OCI-LY7 (cell line): ENCODE results near the gene TPCN2. TPM values are rescaled to one million over a fixed set of nuclear protein-coding genes. Genes with fewer than 3 reads are reported as not detected.

Source experiments
- BruUV-seq: library from RNA; stranded (reverse); fragments of 400-500 nt; replicated peaks from 2 replicates; lab custom pipeline; 2021; lab: Mats Ljungman, UMichigan
- CTCF ChIA-PET: fragments of 300-600 bp; sonication (Branson Sonifier 250); formaldehyde crosslinking; loops from one replicate; lab custom pipeline; 2022; ENCODE audit warnings: antibody characterized with exemption; ENCODE audit not compliant: unreplicated experiment; lab: Charles Lee
- POLR2A ChIA-PET: fragments of 300-600 bp; sonication (Branson Sonifier 250); formaldehyde crosslinking; loops from one replicate; lab custom pipeline; 2022; ENCODE audit warnings: antibody characterized with exemption; lab: Charles Lee
- DNase-seq: peaks from one replicate; pipeline ENCODE4 v3.0.0-alpha.2; 2015; ENCODE audit warnings: low spot score
- H2AFZ ChIP-seq: fragments of 200-600 bp; sonication (generic), shearing (Covaris generic); 2 replicates; pipeline ENCODE4 v1.6.1; 2014; ENCODE audit warnings: mild to moderate bottlenecking, antibody characterized with exemption, low read length, moderate library complexity
- H3K27ac ChIP-seq: fragments of 200-600 bp; sonication (generic); 2 replicates; pipeline ENCODE4 v1.5.1; 2014; ENCODE audit warnings: mixed run types, low read depth, mild to moderate bottlenecking, moderate library complexity, low read length, inconsistent platforms; ENCODE audit not compliant: poor library complexity, severe bottlenecking
- H3K36me3 ChIP-seq: fragments of 200-600 bp; sonication (generic); 2 replicates; pipeline ENCODE4 v1.6.1; 2014; ENCODE audit warnings: mild to moderate bottlenecking, antibody characterized with exemption, low read length, moderate library complexity, mixed read lengths; ENCODE audit not compliant: insufficient read depth
- H3K4me1 ChIP-seq: fragments of 200-600 bp; sonication (generic); 2 replicates; pipeline ENCODE4 v1.5.1; 2014; ENCODE audit warnings: mild to moderate bottlenecking, low read length; ENCODE audit not compliant: insufficient read depth, poor library complexity, severe bottlenecking
- H3K4me2 ChIP-seq: fragments of 200-600 bp; sonication (generic); 2 replicates; pipeline ENCODE4 v1.6.1; 2014; ENCODE audit warnings: mild to moderate bottlenecking, low read length
- H3K4me3 ChIP-seq: fragments of 200-600 bp; sonication (generic); 2 replicates; pipeline ENCODE4 v1.5.1; 2014; ENCODE audit warnings: mild to moderate bottlenecking, low read depth, low read length; ENCODE audit not compliant: poor library complexity, severe bottlenecking
- H3K79me2 ChIP-seq: fragments of 200-600 bp; sonication (generic); 2 replicates; pipeline ENCODE4 v1.6.1; 2016; ENCODE audit warnings: low read depth, mild to moderate bottlenecking, low read length, moderate library complexity, mixed read lengths; ENCODE audit not compliant: insufficient read depth
- H3K9me2 ChIP-seq: fragments of 200-600 bp; sonication (generic); 2 replicates; pipeline ENCODE4 v1.6.1; 2016; ENCODE audit warnings: mild to moderate bottlenecking, low read length, mixed read lengths; ENCODE audit not compliant: insufficient read depth
- H3K9me3 ChIP-seq: fragments of 200-600 bp; sonication (generic); 2 replicates; pipeline ENCODE4 v1.6.1; 2014; ENCODE audit warnings: mild to moderate bottlenecking, mixed run types, low read length, mixed read lengths
- H4K20me1 ChIP-seq: fragments of 200-600 bp; sonication (generic); 2 replicates; pipeline ENCODE4 v1.6.1; 2014; ENCODE audit warnings: mild to moderate bottlenecking, antibody characterized with exemption, low read length, moderate library complexity, mixed read lengths; ENCODE audit not compliant: insufficient read depth
- EZH2phosphoT487 ChIP-seq: fragments of 200-600 bp; sonication (generic); IDR thresholded peaks from 2 replicates; pipeline ENCODE4 v1.6.1; 2018; ENCODE audit warnings: low read depth, borderline replicate concordance, mild to moderate bottlenecking, mixed run types, antibody characterized with exemption, low read length, moderate library complexity, mixed read lengths
- intact Hi-C: fragments of 100-400 bp; cut with micrococcal nuclease; formaldehyde crosslinking; loops from one replicate; pipeline ENCODE4 v1.10.0; 2022; ENCODE audit not compliant: unreplicated experiment
- total RNA-seq, 2 experiments: library from RNA; depleted of rRNA in 1 of 2; stranded (reverse); fragments of >200 nt in 1 of 2; shearing (Covaris generic) in 1 of 2; gene quantifications; 2 replicates each; pipeline ENCODE4 v1.2.3, GENCODE V29; 2014 to 2022
- TF ChIP-seq, protein P1 (sequence below): fragments of 200-600 bp; sonication (generic); conservative IDR thresholded peaks from 2 replicates; pipeline ENCODE4 v1.5.1; 2014; ENCODE audit warnings: mild to moderate bottlenecking, antibody characterized with exemption, low read length, moderate library complexity, mixed read lengths

Gene TPCN2
- total RNA-seq, 2 experiments from 2014 or later, result 21.5 to 65.2 TPM

DNA sequence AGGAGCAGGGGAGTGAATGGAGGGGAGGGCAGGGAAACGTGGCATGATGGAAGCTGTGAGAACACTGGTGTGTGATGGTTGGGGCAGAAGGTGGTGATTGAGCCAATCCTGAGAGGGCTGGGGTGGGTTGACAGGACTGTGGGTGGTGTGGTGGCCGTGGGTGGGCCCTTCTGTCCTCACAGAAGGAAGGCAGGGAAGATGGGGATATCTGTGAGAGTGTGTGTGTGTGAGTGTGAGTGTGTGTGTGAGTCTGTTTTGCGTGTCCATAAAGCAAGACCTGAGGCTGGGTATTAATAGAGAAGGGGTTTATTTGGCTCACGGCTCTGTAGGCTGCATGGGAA lies 13.0 kb downstream of the TPCN2 start:
- DNase-seq, result no peak
- ChIA-PET CTCF (no interaction called here), POLR2A (no interaction called here)
- H3K4me1 ChIP-seq, result peaks cover 8% of the 10 kb centered on the region
- peaks cover 62% of the 10 kb centered on the region for H3K36me3 ChIP-seq
- no TSS peak for BruUV-seq
- H3K4me2 ChIP-seq, result no peak overlapping the region
- no peak for TF ChIP-seq EZH2phosphoT487
- TF ChIP-seq, protein P1, sequence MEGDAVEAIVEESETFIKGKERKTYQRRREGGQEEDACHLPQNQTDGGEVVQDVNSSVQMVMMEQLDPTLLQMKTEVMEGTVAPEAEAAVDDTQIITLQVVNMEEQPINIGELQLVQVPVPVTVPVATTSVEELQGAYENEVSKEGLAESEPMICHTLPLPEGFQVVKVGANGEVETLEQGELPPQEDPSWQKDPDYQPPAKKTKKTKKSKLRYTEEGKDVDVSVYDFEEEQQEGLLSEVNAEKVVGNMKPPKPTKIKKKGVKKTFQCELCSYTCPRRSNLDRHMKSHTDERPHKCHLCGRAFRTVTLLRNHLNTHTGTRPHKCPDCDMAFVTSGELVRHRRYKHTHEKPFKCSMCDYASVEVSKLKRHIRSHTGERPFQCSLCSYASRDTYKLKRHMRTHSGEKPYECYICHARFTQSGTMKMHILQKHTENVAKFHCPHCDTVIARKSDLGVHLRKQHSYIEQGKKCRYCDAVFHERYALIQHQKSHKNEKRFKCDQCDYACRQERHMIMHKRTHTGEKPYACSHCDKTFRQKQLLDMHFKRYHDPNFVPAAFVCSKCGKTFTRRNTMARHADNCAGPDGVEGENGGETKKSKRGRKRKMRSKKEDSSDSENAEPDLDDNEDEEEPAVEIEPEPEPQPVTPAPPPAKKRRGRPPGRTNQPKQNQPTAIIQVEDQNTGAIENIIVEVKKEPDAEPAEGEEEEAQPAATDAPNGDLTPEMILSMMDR, result no peak
- no peak overlapping the region for H3K4me3 ChIP-seq
- intact Hi-C loops, result no loop called here
- no peaks in the 10 kb centered on the region for H3K9me3 ChIP-seq
- no peaks in the 10 kb centered on the region; the same call in 1 of the 2 replicates for H4K20me1 ChIP-seq
- no peak overlapping the region for H2AFZ ChIP-seq
- H3K79me2 ChIP-seq, result peaks cover 8% of the 10 kb centered on the region; the same call in 1 of the 2 replicates
- H3K9me2 ChIP-seq, result no peaks in the 10 kb centered on the region
- H3K27ac ChIP-seq, result no peak overlapping the region

DNA sequence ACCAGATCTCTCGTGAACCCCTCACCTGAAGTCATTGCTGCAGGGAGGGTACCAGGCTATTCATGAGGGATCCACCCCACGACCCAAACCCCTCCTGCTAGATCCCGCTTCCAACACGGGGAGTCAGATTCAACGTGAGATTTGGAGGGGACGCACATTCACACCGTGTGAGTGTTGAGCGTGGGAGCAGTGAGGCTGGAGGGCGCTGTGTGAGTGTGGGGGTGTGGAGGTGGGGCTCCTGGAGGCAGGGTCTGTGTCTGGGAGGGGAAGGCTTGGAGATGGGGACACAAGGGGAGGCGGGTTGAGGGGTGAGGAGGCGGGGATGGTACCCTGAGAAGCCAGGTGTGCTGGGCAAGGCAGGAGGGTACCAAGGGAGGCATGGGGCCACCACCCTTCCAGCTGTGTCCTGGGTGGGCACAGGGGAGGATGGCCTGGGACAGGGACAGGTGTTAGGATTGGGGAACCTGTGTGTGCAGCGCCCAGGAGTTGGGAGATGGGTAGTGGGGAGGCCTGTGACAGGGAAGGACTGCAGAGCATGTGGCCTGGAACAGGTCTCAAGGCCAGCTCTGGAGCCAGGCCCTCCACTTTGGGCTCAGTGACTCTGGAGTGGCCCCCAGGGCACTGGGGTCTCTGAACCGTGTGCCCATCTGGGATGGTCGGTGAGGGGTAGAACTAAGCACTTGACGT lies 13.6 kb downstream of the TPCN2 start:
- DNase-seq, result no peak
- Histone ChIP-seq H3K9me3 (no peaks in the 10 kb centered on the region), H3K79me2 (peaks cover 2% of the 10 kb centered on the region; the same call in 1 of the 2 replicates), H3K4me3 (no peak overlapping the region), H3K4me2 (no peak overlapping the region), H3K27ac (no peak overlapping the region), H3K4me1 (peaks cover 2% of the 10 kb centered on the region), H3K36me3 (peaks cover 57% of the 10 kb centered on the region), H2AFZ (no peak overlapping the region), H3K9me2 (no peaks in the 10 kb centered on the region), H4K20me1 (no peaks in the 10 kb centered on the region; the same call in 1 of the 2 replicates)
- BruUV-seq, result no TSS peak
- TF ChIP-seq EZH2phosphoT487, result no peak
- TF ChIP-seq, protein P1, result no peak
- ChIA-PET CTCF (no interaction called here), POLR2A (no interaction called here)
- intact Hi-C loops, result no loop called here

DNA sequence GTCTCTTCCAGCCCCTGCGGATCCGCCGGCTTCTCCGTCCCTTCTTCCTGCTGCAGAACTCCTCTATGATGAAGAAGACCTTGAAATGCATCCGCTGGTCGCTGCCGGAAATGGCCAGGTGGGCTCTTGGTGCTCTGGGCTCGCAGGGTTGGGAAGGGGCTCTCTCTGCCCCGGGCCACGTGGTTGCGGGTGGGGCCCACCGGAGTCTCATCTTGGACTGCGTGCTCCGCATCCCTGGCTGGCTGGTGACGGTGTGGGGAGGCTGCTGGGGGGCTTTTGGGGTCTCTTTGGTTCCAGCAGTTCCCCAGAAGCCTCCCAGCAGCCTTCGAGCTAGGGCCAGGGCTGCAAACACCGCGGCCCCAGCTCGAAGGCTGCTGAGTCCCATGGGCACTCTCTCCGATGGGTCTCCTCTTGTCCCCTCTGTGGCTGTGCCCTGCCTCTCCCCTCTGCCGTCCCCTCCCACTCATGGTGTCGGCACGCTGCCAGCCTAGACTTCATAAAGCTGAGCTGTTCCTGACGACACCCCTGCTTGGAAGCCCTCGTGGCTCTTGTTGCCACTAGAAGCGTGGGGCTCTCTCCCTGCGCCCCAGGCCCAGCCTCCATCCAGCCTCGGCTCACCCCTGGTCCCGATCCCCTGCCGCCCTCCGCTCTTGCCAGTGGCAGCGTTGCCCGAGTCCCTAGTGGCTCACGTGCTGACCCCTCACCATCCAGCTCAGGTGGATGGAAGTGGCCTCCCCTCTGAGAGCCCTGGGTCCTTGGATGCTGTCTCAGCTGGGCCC lies 14.3 kb downstream of the TPCN2 start:
- no peak overlapping the region for H3K4me2 ChIP-seq
- no peaks in the 10 kb centered on the region for H3K9me2 ChIP-seq
- no peaks in the 10 kb centered on the region for H3K4me1 ChIP-seq
- intact Hi-C loops, result no loop called here
- no peaks in the 10 kb centered on the region for H3K9me3 ChIP-seq
- no peak overlapping the region for H3K4me3 ChIP-seq
- no peaks in the 10 kb centered on the region for H3K79me2 ChIP-seq
- no peak overlapping the region for H3K27ac ChIP-seq
- H2AFZ ChIP-seq, result no peak overlapping the region
- no TSS peak for BruUV-seq
- no peak for DNase-seq
- H3K36me3 ChIP-seq, result peaks cover 49% of the 10 kb centered on the region
- POLR2A ChIA-PET, result no interaction called here
- CTCF ChIA-PET, result no interaction called here
- H4K20me1 ChIP-seq, result no peaks in the 10 kb centered on the region; the same call in 1 of the 2 replicates
- no peak for TF ChIP-seq EZH2phosphoT487
- TF ChIP-seq, protein P1, result no peak
